IMR-90 (cell line): ENCODE measurements around the gene TNRC6B. TPM values are rescaled to one million over a fixed set of nuclear protein-coding genes. Genes with fewer than 3 reads are reported as not detected.
A peak's percentile ranks its signal among the peaks of the same experiment; 100 is the strongest.
"Not testable (repeated sequence)": the region's sequence is repeated elsewhere in the genome, so short reads cannot be mapped to it uniquely, and the experiment has no call there.

Experiments
- ATAC-seq: fragments of 200-7000 bp; cut with Tn5 transposase; 2 replicates; pipeline ENCODE4 v1.9.1; 2020; ENCODE audit warnings: low read depth, mild to moderate bottlenecking, moderate library complexity
- BruUV-seq: library from RNA; stranded (reverse); fragments of 400-500 nt; replicated peaks from 2 replicates; lab custom pipeline; 2021; lab: Mats Ljungman, UMichigan
- CTCF ChIA-PET: fragments of 300-600 bp; formaldehyde crosslinking; extraction: SDS; loops from one replicate; lab custom pipeline; 2021; ENCODE audit warnings: antibody characterized with exemption; lab: Yijun Ruan, JAX
- POLR2A ChIA-PET: fragments of 300-600 bp; sonication (Branson Sonifier 250); formaldehyde crosslinking; loops from one replicate; lab custom pipeline; 2022; ENCODE audit warnings: antibody characterized with exemption; ENCODE audit not compliant: unreplicated experiment; lab: Charles Lee
- DNase-seq: peaks from one replicate; pipeline ENCODE4 v3.0.0; 2013
- H2AFZ ChIP-seq: replicated peaks from 2 replicates; pipeline ENCODE3; 2013; ENCODE audit warnings: low read length, mild to moderate bottlenecking; ENCODE audit not compliant: poor library complexity
- H2AK5ac ChIP-seq: 2 replicates; pipeline ENCODE4 v1.6.1; 2013; ENCODE audit warnings: low read depth, low read length, inconsistent platforms
- H2AK9ac ChIP-seq: replicated peaks from 2 replicates; pipeline ENCODE3; 2013; ENCODE audit warnings: mild to moderate bottlenecking, low read depth, low read length, moderate library complexity; ENCODE audit not compliant: poor library complexity
- H2BK120ac ChIP-seq: 2 replicates; pipeline ENCODE4 v1.6.1; 2013; ENCODE audit warnings: low read depth, low read length, inconsistent platforms
- H2BK15ac ChIP-seq: 3 replicates; pipeline ENCODE4 v1.6.1; 2013; ENCODE audit warnings: low read depth, low read length, inconsistent platforms
- H2BK20ac ChIP-seq: 2 replicates; pipeline ENCODE4 v1.6.1; 2013; ENCODE audit warnings: low read depth, mild to moderate bottlenecking, inconsistent platforms, low read length, moderate library complexity
- H2BK5ac ChIP-seq: 2 replicates; pipeline ENCODE4 v1.6.1; 2013; ENCODE audit warnings: mild to moderate bottlenecking, low read depth, low read length, inconsistent platforms; ENCODE audit not compliant: poor library complexity, severe bottlenecking
- H3K14ac ChIP-seq: replicated peaks from 2 replicates; pipeline ENCODE4 v1.6.1; 2013; ENCODE audit warnings: low read depth, low read length, inconsistent platforms
- H3K18ac ChIP-seq: 2 replicates; pipeline ENCODE4 v1.6.1; 2013; ENCODE audit warnings: low read depth, low read length, control low read depth
- H3K23ac ChIP-seq: 2 replicates; pipeline ENCODE4 v1.6.1; 2013; ENCODE audit warnings: low read depth, low read length, inconsistent platforms
- H3K27ac ChIP-seq: 2 replicates; pipeline ENCODE4 v1.5.1; 2013; ENCODE audit warnings: mild to moderate bottlenecking, control low read depth, low read length; ENCODE audit not compliant: insufficient read depth
- H3K27me3 ChIP-seq: 2 replicates; pipeline ENCODE4 v1.6.1; 2013; ENCODE audit warnings: low read length; ENCODE audit not compliant: control insufficient read depth, insufficient read depth
- H3K36me3 ChIP-seq: 2 replicates; pipeline ENCODE4 v1.6.1; 2013; ENCODE audit warnings: low read length, mixed read lengths; ENCODE audit not compliant: control insufficient read depth, insufficient read depth
- H3K4ac ChIP-seq: 2 replicates; pipeline ENCODE4 v1.6.1; 2013; ENCODE audit warnings: low read depth, low read length, inconsistent platforms
- H3K4me1 ChIP-seq: 2 replicates; pipeline ENCODE4 v1.6.1; 2013; ENCODE audit warnings: low read length, mixed read lengths; ENCODE audit not compliant: control insufficient read depth, insufficient read depth
- H3K4me2 ChIP-seq: 2 replicates; pipeline ENCODE4 v1.6.1; 2013; ENCODE audit warnings: low read depth, mild to moderate bottlenecking, control low read depth, low read length, moderate library complexity
- H3K4me3 ChIP-seq: 2 replicates; pipeline ENCODE4 v1.5.1; 2013; ENCODE audit warnings: low read depth, mild to moderate bottlenecking, control low read depth, low read length, moderate library complexity; ENCODE audit not compliant: insufficient read depth
- H3K56ac ChIP-seq: 2 replicates; pipeline ENCODE4 v1.6.1; 2013; ENCODE audit warnings: low read length, inconsistent platforms; ENCODE audit not compliant: insufficient read depth; ENCODE audit errors: extremely low read depth
- H3K79me1 ChIP-seq, 2 experiments: 2 replicates each; pipeline ENCODE4 v1.6.1; 2013; ENCODE audit warnings: low read length in 2 of 2, inconsistent platforms in 1 of 2, low read depth in 1 of 2
- H3K9ac ChIP-seq: 2 replicates; pipeline ENCODE4 v1.6.1; 2013; ENCODE audit warnings: low read depth, low read length, control low read depth
- H3K9me1 ChIP-seq: 2 replicates; pipeline ENCODE4 v1.6.1; 2013; ENCODE audit warnings: low read length, inconsistent platforms; ENCODE audit not compliant: insufficient read depth
- H3K9me3 ChIP-seq: 2 replicates; pipeline ENCODE4 v1.6.1; 2013; ENCODE audit warnings: low read length; ENCODE audit not compliant: control insufficient read depth, insufficient read depth
- H4K20me1 ChIP-seq: 2 replicates; pipeline ENCODE4 v1.6.1; 2013; ENCODE audit warnings: low read length, inconsistent platforms; ENCODE audit not compliant: insufficient read depth
- H4K5ac ChIP-seq: 2 replicates; pipeline ENCODE4 v1.6.1; 2013; ENCODE audit warnings: mild to moderate bottlenecking, low read depth, low read length, control low read depth
- H4K8ac ChIP-seq, 2 experiments: 2 replicates each; pipeline ENCODE4 v1.6.1; 2013; ENCODE audit warnings: low read depth in 2 of 2, low read length in 2 of 2, control low read depth in 1 of 2, inconsistent platforms in 1 of 2
- H4K91ac ChIP-seq: 2 replicates; pipeline ENCODE4 v1.6.1; 2013; ENCODE audit warnings: low read depth, low read length, inconsistent platforms; ENCODE audit not compliant: insufficient read depth
- WGBS, 2 experiments: methylation state at CpG; one replicate each; pipeline versions ENCODE4 v1.1.5 to v1.1.7; 2013; ENCODE audit warnings: missing lambda C conversion rate in 2 of 2; ENCODE audit not compliant: insufficient read length in 1 of 2; ENCODE audit errors: extremely low coverage in 2 of 2; 5-methylcytosine and 5-hydroxymethylcytosine counted together
- dilution Hi-C: fragments of 300-500 bp; cut with HindIII; formaldehyde crosslinking; loops from one replicate; pipeline ENCODE4 v1.14.3; 2018; ENCODE audit warnings: low sequenced_read_pairs; ENCODE audit not compliant: unreplicated experiment
- in situ Hi-C: fragments of 300-500 bp; cut with MboI; formaldehyde crosslinking; loops from 3 replicates; pipeline ENCODE4 v1.14.3; 2019; ENCODE audit warnings: low sequenced_read_pairs, inconsistent platforms, mixed read lengths
- intact Hi-C: fragments of 100-400 bp; cut with micrococcal nuclease; formaldehyde crosslinking; loops from 2 replicates; pipeline ENCODE4 v1.10.0; 2022
- polyA plus RNA-seq, 3 experiments: library from polyadenylated mRNA; depleted of rRNA; stranded (reverse); fragments of >200 nt; gene quantifications; 2 replicates each; pipeline ENCODE4 v1.2.3, GENCODE V29; 2012; ENCODE audit warnings: low replicate concordance in 1 of 3
- total RNA-seq: library from RNA; depleted of rRNA; stranded (reverse); fragments of >200 nt; gene quantifications from 2 replicates; pipeline ENCODE4 v1.2.3, GENCODE V29; 2012
- TF ChIP-seq, protein P1 (sequence below): conservative IDR thresholded peaks from 2 replicates; pipeline ENCODE4 v1.5.1; 2012; ENCODE audit warnings: mild to moderate bottlenecking, low read depth, low read length, improper control_type of control experiment

TNRC6B gene
- total and polyA plus RNA-seq, 2 of the 4 experiments (the other 2 are of a cell fraction), result 3.9 to 17.0 TPM

GRCh38 chr22:40377931-40378330 lies 200.2 kb downstream of the TNRC6B start:
- Histone ChIP-seq H3K4me3 (no peak overlapping the region), H3K9me1 (peaks cover 18% of the 10 kb centered on the region), H3K18ac (no peak overlapping the region), H2AK9ac (no peak overlapping the region), H2AK5ac (no peak overlapping the region), H4K8ac (no peak overlapping the region), H3K4me2 (no peak overlapping the region), H2AFZ (no peak overlapping the region), H3K23ac (no peak overlapping the region), H3K79me1 (peaks cover 45 to 84% of the 10 kb centered on the region in 2 experiments), H4K20me1 (peaks cover 28% of the 10 kb centered on the region), H4K5ac (no peak overlapping the region), H3K27ac (no peak overlapping the region), H2BK120ac (no peak overlapping the region), H3K4ac (no peak overlapping the region), H3K27me3 (no peaks in the 10 kb centered on the region), H3K56ac (no peak overlapping the region), H3K14ac (no peak overlapping the region), H3K9ac (no peak overlapping the region), H2BK15ac (no peak overlapping the region), H2BK5ac (no peak overlapping the region), H3K9me3 (no peaks in the 10 kb centered on the region), H4K91ac (no peak overlapping the region), H3K4me1 (peaks cover 3% of the 10 kb centered on the region; the same call in 1 of the 2 replicates), H2BK20ac (no peak overlapping the region), H3K36me3 (no peaks in the 10 kb centered on the region)
- in situ Hi-C loops (no loop called here), intact Hi-C loops (loop anchor here (10.0 kb wide), 1 partner anchor 517 kb away; no protein-coding TSS in a partner anchor), dilution Hi-C loops (no loop called here)
- TF ChIP-seq, protein P1, sequence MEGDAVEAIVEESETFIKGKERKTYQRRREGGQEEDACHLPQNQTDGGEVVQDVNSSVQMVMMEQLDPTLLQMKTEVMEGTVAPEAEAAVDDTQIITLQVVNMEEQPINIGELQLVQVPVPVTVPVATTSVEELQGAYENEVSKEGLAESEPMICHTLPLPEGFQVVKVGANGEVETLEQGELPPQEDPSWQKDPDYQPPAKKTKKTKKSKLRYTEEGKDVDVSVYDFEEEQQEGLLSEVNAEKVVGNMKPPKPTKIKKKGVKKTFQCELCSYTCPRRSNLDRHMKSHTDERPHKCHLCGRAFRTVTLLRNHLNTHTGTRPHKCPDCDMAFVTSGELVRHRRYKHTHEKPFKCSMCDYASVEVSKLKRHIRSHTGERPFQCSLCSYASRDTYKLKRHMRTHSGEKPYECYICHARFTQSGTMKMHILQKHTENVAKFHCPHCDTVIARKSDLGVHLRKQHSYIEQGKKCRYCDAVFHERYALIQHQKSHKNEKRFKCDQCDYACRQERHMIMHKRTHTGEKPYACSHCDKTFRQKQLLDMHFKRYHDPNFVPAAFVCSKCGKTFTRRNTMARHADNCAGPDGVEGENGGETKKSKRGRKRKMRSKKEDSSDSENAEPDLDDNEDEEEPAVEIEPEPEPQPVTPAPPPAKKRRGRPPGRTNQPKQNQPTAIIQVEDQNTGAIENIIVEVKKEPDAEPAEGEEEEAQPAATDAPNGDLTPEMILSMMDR, result no peak
- no TSS peak for BruUV-seq
- no CpG with 5 or more reads among the region's 2 CpGs for WGBS, 2 experiments
- CTCF ChIA-PET, result no interaction called here
- DNase-seq (no peak), ATAC-seq (0 out of 2 replicates have a peak, but pooled peaks have one; percentile 21)
- POLR2A ChIA-PET, result interaction anchor here (0.6 kb wide), 1 partner anchor 1217 kb away, joined by 3 read pairs; no protein-coding TSS in a partner anchor

DNA sequence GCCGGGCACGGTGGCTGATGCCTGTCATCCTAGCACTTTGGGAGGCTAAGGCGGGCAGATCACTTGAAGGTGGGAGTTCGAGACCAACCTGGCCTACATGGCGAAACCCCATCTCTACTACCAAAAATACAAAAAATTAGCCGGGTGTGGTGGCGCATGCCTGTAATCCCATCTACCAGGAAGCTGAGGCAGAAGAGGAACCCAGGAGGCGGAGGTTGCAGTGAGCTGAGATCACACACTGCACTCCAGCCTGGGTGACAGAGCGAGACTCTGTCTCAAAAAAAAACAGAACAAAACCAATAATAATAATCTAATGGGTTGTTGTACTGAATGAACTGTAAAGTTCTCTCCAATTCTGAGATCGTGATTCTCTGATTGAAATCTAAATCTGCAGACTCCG lies 200.7 kb downstream of the TNRC6B start:
- BruUV-seq, H2BK120ac ChIP-seq, H4K5ac ChIP-seq, H3K9ac ChIP-seq, H3K14ac ChIP-seq, CTCF ChIA-PET, H3K18ac ChIP-seq, H2BK5ac ChIP-seq, H2AK9ac ChIP-seq, H3K23ac ChIP-seq, H3K9me3 ChIP-seq, H2AK5ac ChIP-seq, H3K27ac ChIP-seq, ATAC-seq, H3K56ac ChIP-seq, H3K4me1 ChIP-seq, H3K27me3 ChIP-seq, H3K4me2 ChIP-seq, H3K36me3 ChIP-seq, H4K8ac ChIP-seq, H4K91ac ChIP-seq, H3K4me3 ChIP-seq, in situ Hi-C loops, H2BK20ac ChIP-seq, H2BK15ac ChIP-seq, H3K4ac ChIP-seq, DNase-seq, H2AFZ ChIP-seq, dilution Hi-C loops: not testable (repeated sequence)
- POLR2A ChIA-PET, result interaction anchor here (0.6 kb wide), 1 partner anchor 1217 kb away, joined by 3 read pairs; no protein-coding TSS in a partner anchor
- whole genome bisulfite sequencing, 2 experiments, result 100% methylated on average over 1 of the region's 11 CpGs; no CpG with 5 or more reads in 1 of the 2 experiments
- Histone ChIP-seq H3K9me1 (peaks cover 19% of the 10 kb centered on the region), H4K20me1 (peaks cover 27% of the 10 kb centered on the region), H3K79me1 (peaks cover 45 to 82% of the 10 kb centered on the region in 2 experiments)
- intact Hi-C loops, result loop anchor here (10.0 kb wide), 1 partner anchor 516 kb away; no protein-coding TSS in a partner anchor
